ENCODE measurements around the gene CPT1C. TPM values are rescaled to one million over a fixed set of nuclear protein-coding genes. Genes with fewer than 3 reads are reported as not detected.

Gene CPT1C
- total RNA-seq, 4 donors from 2014 or later: 1.5 to 10.9 (median 2.2) TPM

GRCh38 chr19:49730166-49730565, 39.2 kb downstream of the CPT1C start:
- WGBS, 2 donors (ENCODE audit: low coverage in 1 of 2): 56 to 72% methylated on average over 3 to 5 of the region's 5 CpGs
- intact Hi-C loops (cut with DNase I; ENCODE audit: low total_unique reads) (no loop called here), in situ Hi-C loops (cut with MboI; ENCODE audit: low pct_ligation_motif_present in 1 of 4, low pct_unique_long_range_greater_than_20kb in 1 of 4, low sequenced_read_pairs in 3 of 4) (no loop called here)
- no peak for TF ChIP-seq CTCF (IDR thresholded peaks at IDR 0.05)
- no peaks in the 10 kb centered on the region for H3K4me1 ChIP-seq
- no peaks in the 10 kb centered on the region for H3K9me3 ChIP-seq
- H3K27me3 ChIP-seq: no peaks in the 10 kb centered on the region
- H3K36me3 ChIP-seq: no peaks in the 10 kb centered on the region
- no peak overlapping the region for H3K4me3 ChIP-seq
- DNase-seq: no peak
- H3K27ac ChIP-seq: no peak overlapping the region

- no peak for TF ChIP-seq POLR2A (IDR thresholded peaks at IDR 0.05)
- TF ChIP-seq CTCF (IDR thresholded peaks at IDR 0.05): no peak
- TF ChIP-seq EP300 (IDR thresholded peaks at IDR 0.05; ENCODE audit: low read depth): no peak
- no peak for TF ChIP-seq POLR2AphosphoS5 (IDR thresholded peaks at IDR 0.05)
- Histone ChIP-seq H3K9me3 (no peaks in the 10 kb centered on the region), H3K27me3 (no peaks in the 10 kb centered on the region), H3K4me3 (no peak overlapping the region), H3K4me1 (no peaks in the 10 kb centered on the region), H3K27ac (no peak overlapping the region), H3K36me3 (no peaks in the 10 kb centered on the region)
- WGBS, 2 donors (ENCODE audit: low coverage in 1 of 2): 69 to 88% methylated on average over 3 to 4 of the region's 4 CpGs
- in situ Hi-C loops (cut with MboI; ENCODE audit: low pct_ligation_motif_present in 1 of 4, low pct_unique_long_range_greater_than_20kb in 1 of 4, low sequenced_read_pairs in 3 of 4): no loop called here
- intact Hi-C loops (cut with DNase I; ENCODE audit: low total_unique reads): no loop called here
- DNase-seq: no peak
Measured at GRCh38 chr19:49738268-49738667, 47.4 kb downstream of the CPT1C start.

- Histone ChIP-seq H3K36me3 (no peaks in the 10 kb centered on the region), H3K4me1 (no peaks in the 10 kb centered on the region), H3K9me3 (no peaks in the 10 kb centered on the region), H3K27me3 (no peaks in the 10 kb centered on the region), H3K27ac (no peak overlapping the region), H3K4me3 (no peak overlapping the region)
- intact Hi-C loops (cut with DNase I; ENCODE audit: low total_unique reads) (no loop called here), in situ Hi-C loops (cut with MboI; ENCODE audit: low pct_ligation_motif_present in 1 of 4, low pct_unique_long_range_greater_than_20kb in 1 of 4, low sequenced_read_pairs in 3 of 4) (no loop called here)
- TF ChIP-seq CTCF (IDR thresholded peaks at IDR 0.05) (no peak), EP300 (IDR thresholded peaks at IDR 0.05; ENCODE audit: low read depth) (no peak), POLR2AphosphoS5 (IDR thresholded peaks at IDR 0.05) (no peak)
- WGBS, 2 donors (ENCODE audit: low coverage in 1 of 2): 68% methylated on average over 1 of the region's 1 CpG; no CpG with 5 or more reads in 1 of the 2 donors
- DNase-seq: no peak
Measured at GRCh38 chr19:49739098-49739497, 48.2 kb downstream of the CPT1C start.

- intact Hi-C loops (cut with DNase I; ENCODE audit: low total_unique reads): no loop called here
- DNase-seq: no peak
- Histone ChIP-seq H3K36me3 (no peaks in the 10 kb centered on the region), H3K4me3 (no peak overlapping the region), H3K27ac (no peak overlapping the region), H3K4me1 (no peaks in the 10 kb centered on the region), H3K27me3 (no peaks in the 10 kb centered on the region), H3K9me3 (no peaks in the 10 kb centered on the region)
- WGBS, 2 donors (ENCODE audit: low coverage in 1 of 2): 94% methylated on average over 10 of the region's 10 CpGs; no CpG with 5 or more reads in 1 of the 2 donors
- in situ Hi-C loops (cut with MboI; ENCODE audit: low pct_ligation_motif_present in 1 of 4, low pct_unique_long_range_greater_than_20kb in 1 of 4, low sequenced_read_pairs in 3 of 4): no loop called here
- TF ChIP-seq EP300 (IDR thresholded peaks at IDR 0.05; ENCODE audit: low read depth) (no peak), POLR2A (IDR thresholded peaks at IDR 0.05) (no peak), POLR2AphosphoS5 (IDR thresholded peaks at IDR 0.05) (no peak), CTCF (IDR thresholded peaks at IDR 0.05) (no peak)
Measured at GRCh38 chr19:49739933-49740332, 49.0 kb downstream of the CPT1C start.
